GM12878 (cell line): ENCODE measurements around the gene DUS1L. TPM values are rescaled to one million over a fixed set of nuclear protein-coding genes. Genes with fewer than 3 reads are reported as not detected.

ENCODE experiments used
- ASH2L ChIP-seq: fragments of 300-600, 200-600 bp; sonication (generic); IDR thresholded peaks from 2 replicates; pipeline ENCODE4 v1.6.1; 2017; ENCODE audit warnings: low read depth, mild to moderate bottlenecking, borderline replicate concordance
- ATF3 ChIP-seq: IDR thresholded peaks from 2 replicates; pipeline ENCODE4 v1.6.1; 2011; ENCODE audit warnings: low read depth, mild to moderate bottlenecking, low read length, moderate library complexity, borderline replicate concordance; ENCODE audit errors: extremely low read depth
- ATF7 ChIP-seq: fragments of 450-650 bp; IDR thresholded peaks from 2 replicates; pipeline ENCODE4 v1.6.1; 2016; ENCODE audit warnings: low read depth, mild to moderate bottlenecking
- BACH1 ChIP-seq: fragments of 450-650 bp; IDR thresholded peaks from 2 replicates; pipeline ENCODE4 v1.6.1; 2017; ENCODE audit warnings: mild to moderate bottlenecking, borderline replicate concordance
- BCL11A ChIP-seq: IDR thresholded peaks from 2 replicates; pipeline ENCODE4 v1.6.1; 2011; ENCODE audit warnings: low read depth, low read length
- BMI1 ChIP-seq: fragments of 450-650 bp; IDR thresholded peaks from 2 replicates; pipeline ENCODE4 v1.6.1; 2016; ENCODE audit warnings: mild to moderate bottlenecking, moderate library complexity, borderline replicate concordance
- EGR1 ChIP-seq, 2 experiments: IDR thresholded peaks; 1 replicate in 1 of 2; 2 replicates in 1 of 2; pipeline ENCODE4 v1.6.1; 2011 to 2012; ENCODE audit warnings: low read depth in 2 of 2, low read length in 2 of 2, borderline replicate concordance in 1 of 2, mild to moderate bottlenecking in 1 of 2, moderate library complexity in 1 of 2
- ETV6 ChIP-seq, 2 experiments: fragments of 450-650 bp in 1 of 2; IDR thresholded peaks in 1 of 2; conservative IDR thresholded peaks in 1 of 2; 2 replicates each; pipeline ENCODE4 v1.6.1; 2014; ENCODE audit warnings: antibody characterized with exemption in 1 of 2, borderline replicate concordance in 1 of 2, low read depth in 1 of 2, mild to moderate bottlenecking in 1 of 2, moderate library complexity in 1 of 2
- FOS ChIP-seq: IDR thresholded peaks from 3 replicates; pipeline ENCODE4 v1.6.1; 2011; ENCODE audit warnings: borderline replicate concordance; ENCODE audit not compliant: insufficient read length; ENCODE audit errors: extremely low read depth
- GABPA ChIP-seq: IDR thresholded peaks from 2 replicates; pipeline ENCODE4 v1.6.1; 2014; ENCODE audit warnings: antibody characterized with exemption, low read depth, mild to moderate bottlenecking, inconsistent platforms
- HCFC1 ChIP-seq: fragments of 150-350 bp; IDR thresholded peaks from 2 replicates; pipeline ENCODE4 v1.6.1; 2014; ENCODE audit warnings: low read length
- IKZF2 ChIP-seq, 2 experiments: fragments of 450-650 bp; IDR thresholded peaks; 2 replicates each; pipeline ENCODE4 v1.6.1; 2017; ENCODE audit warnings: mild to moderate bottlenecking in 2 of 2, moderate library complexity in 2 of 2
- IRF3 ChIP-seq: fragments of 450-650 bp; IDR thresholded peaks from 2 replicates; pipeline ENCODE4 v1.6.1; 2014; ENCODE audit warnings: mild to moderate bottlenecking
- MEF2B ChIP-seq: fragments of 450-650 bp; IDR thresholded peaks from 2 replicates; pipeline ENCODE4 v1.6.1; 2018; ENCODE audit warnings: mild to moderate bottlenecking, moderate library complexity; ENCODE audit not compliant: partially characterized antibody, poor library complexity, severe bottlenecking
- PML ChIP-seq: IDR thresholded peaks from 2 replicates; pipeline ENCODE4 v1.6.1; 2012; ENCODE audit warnings: low read length, inconsistent platforms
- POLR2A ChIP-seq: IDR thresholded peaks from 2 replicates; pipeline ENCODE4 v1.6.1; 2011; ENCODE audit warnings: low read depth, mild to moderate bottlenecking, low read length
- RAD21 ChIP-seq: IDR thresholded peaks from 2 replicates; pipeline ENCODE4 v1.6.1; 2011; ENCODE audit warnings: mild to moderate bottlenecking, low read depth, low read length, moderate library complexity; ENCODE audit not compliant: insufficient read depth
- REST ChIP-seq: IDR thresholded peaks from 2 replicates; pipeline ENCODE4 v1.6.1; 2012; ENCODE audit warnings: mild to moderate bottlenecking, low read depth, low read length
- STAT3 ChIP-seq: IDR thresholded peaks from 2 replicates; pipeline ENCODE4 v1.6.1; 2011; ENCODE audit warnings: low read depth, low read length, improper control_type of control experiment
- TBL1XR1 ChIP-seq: IDR thresholded peaks from 2 replicates; pipeline ENCODE4 v1.6.1; 2012; ENCODE audit warnings: low read depth, low read length, improper control_type of control experiment
- ZBTB40 ChIP-seq: fragments of 450-650 bp; IDR thresholded peaks from 2 replicates; pipeline ENCODE4 v1.6.1; 2016; ENCODE audit warnings: mild to moderate bottlenecking, moderate library complexity, borderline replicate concordance
- polyA plus RNA-seq, 11 experiments: library from polyadenylated mRNA; depleted of rRNA in 4 of 11; unstranded in 6 of 11; stranded (reverse) in 5 of 11; fragments of >200 nt; fragmentation: Nextera tagmentation in 4 of 11; fragmentation: Illumina TruSeq in 1 of 11; extraction: Ambion mirVana in 4 of 11; extraction: Trizol in 1 of 11; gene quantifications; 1 replicate in 1 of 11; 2 replicates in 10 of 11; pipeline versions ENCODE4 v1.2.1 to v1.2.3, GENCODE V29; 2011 to 2016; ENCODE audit warnings: inconsistent platforms in 2 of 11, missing spikeins in 2 of 11, low read depth in 1 of 11
- total RNA-seq, 4 experiments: library from RNA; depleted of rRNA in 3 of 4; stranded (reverse); fragments of >200 nt in 3 of 4; fragmentation: Illumina TruSeq in 1 of 4; extraction: Trizol in 1 of 4; gene quantifications; 2 replicates each; pipeline versions ENCODE4 v1.2.1 to v1.2.3, GENCODE V29; 2013 to 2021

Gene DUS1L
- total and polyA plus RNA-seq, 10 of the 15 experiments (the other 5 are each of a cell fraction or from before 2014, with no cell fraction given) = 6.1 to 157 (median 44.5) TPM

- TF ChIP-seq ETV6 (conservative IDR thresholded peaks at IDR 0.05 in 1 of 2, IDR thresholded peaks at IDR 0.05 in 1 of 2; ENCODE audit: borderline replicate concordance in 1 of 2, low read depth in 1 of 2) (no peak), PML (no peak), POLR2A (no peak), BCL11A (no peak), ATF3 (no peak), HCFC1 (no peak), FOS (no peak), TBL1XR1 (no peak), IRF3 (no peak), ASH2L (no peak), EGR1 (IDR thresholded peaks at IDR 0.05; ENCODE audit: borderline replicate concordance in 1 of 2, low read depth in 2 of 2, low read length in 2 of 2) (no peak), MEF2B (no peak), RAD21 (peak; percentile 94), BACH1 (no peak; the same call in 1 of the 2 replicates), ATF7 (no peak), BMI1 (no peak), GABPA (no peak), STAT3 (no peak), IKZF2 (IDR thresholded peaks at IDR 0.05) (peak; percentile 47 to 57; a peak in 3 of 4 replicates), ZBTB40 (no peak), REST (no peak)
Observed at GRCh38 chr17:82030470-82031302, 34.9 kb downstream of the DUS1L start (continued).
